GM21717 (cell line): Measurements from ENCODE around the gene JAZF1.

Experiments used
- ATAC-seq: cut with Tn5 transposase; IDR thresholded peaks from one replicate; pipeline ENCODE4 v1.9.1; 2021; ENCODE audit warnings: mild to moderate bottlenecking, moderate library complexity; ENCODE audit not compliant: unreplicated experiment

JAZF1 gene

GRCh38 chr7:28078036-28078901, 102.3 kb downstream of the JAZF1 start:
- no peak for ATAC-seq

DNA sequence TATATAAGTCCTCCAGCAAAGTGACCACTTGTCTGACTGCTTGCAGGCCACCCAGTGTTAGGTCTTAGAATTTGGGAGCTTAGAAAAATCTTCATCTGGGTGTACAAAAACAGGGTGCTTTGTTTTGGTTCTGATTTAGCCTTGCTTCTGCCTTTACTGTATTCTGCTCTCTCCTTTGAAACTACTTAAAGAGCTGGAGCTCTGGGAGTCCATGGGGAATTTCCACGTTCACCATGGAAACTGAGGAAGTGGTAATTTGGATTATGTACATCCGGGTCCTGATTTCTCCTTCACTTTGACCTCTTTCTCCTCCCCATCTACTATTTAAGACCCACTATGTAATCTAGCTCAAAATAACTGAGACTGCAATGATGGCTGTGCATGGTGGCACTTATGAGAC, 103.0 kb downstream of the JAZF1 start:
- ATAC-seq: no peak

GRCh38 chr7:28076423-28077200, 104.0 kb downstream of the JAZF1 start:
- no peak for ATAC-seq

DNA sequence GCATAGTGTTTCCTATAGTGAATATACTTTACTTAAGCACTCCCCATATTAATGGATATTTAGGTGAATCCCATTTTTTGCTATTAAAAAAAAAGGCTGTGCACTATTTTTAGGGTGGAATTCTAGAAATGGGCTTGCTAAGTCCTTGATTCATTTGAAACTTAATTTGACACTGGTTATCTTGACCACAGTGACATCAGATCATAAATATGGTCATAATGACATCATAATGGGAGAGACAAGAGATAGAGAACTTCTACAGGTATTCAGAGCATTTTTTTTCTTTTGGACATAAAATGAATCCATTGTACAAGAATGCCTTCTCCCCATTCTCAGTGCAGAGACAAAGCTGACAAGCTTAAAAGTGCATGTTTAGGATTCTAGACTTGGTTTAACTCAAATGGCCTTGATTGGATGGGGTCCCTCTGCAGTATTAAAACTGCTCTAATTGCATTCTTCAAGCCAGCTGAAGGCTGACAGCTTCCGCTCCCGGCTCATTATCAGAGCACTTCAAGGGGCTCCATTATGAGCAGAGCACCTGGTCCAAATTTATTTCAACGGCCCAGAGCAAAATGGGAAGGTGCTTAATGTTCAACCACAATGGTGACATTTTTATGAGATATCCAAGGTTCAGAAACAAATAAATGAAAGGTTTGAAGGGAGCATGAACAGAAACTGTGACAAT, 104.8 kb downstream of the JAZF1 start:
- no peak for ATAC-seq

GRCh38 chr7:28072876-28073514, 107.6 kb downstream of the JAZF1 start:
- ATAC-seq: no peak

DNA sequence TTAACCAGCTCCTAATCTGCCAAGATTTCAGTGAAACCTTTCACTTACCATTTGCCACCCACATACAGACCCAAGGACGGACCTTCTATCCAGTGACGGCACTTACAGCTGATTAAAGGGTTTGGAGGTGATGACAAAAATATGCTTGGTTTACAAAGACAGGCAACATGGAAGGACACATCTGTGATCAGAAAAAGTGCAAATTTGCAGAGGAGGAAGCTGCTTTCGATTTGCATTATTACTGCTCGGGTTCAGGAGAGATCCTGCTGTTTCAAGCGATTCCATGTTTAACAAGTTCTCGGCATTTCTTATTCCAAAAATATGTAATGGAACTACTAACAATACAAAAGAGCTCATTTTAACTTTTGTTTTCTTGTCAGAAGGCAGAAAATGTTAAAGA, 109.0 kb downstream of the JAZF1 start:
- ATAC-seq: no peak

DNA sequence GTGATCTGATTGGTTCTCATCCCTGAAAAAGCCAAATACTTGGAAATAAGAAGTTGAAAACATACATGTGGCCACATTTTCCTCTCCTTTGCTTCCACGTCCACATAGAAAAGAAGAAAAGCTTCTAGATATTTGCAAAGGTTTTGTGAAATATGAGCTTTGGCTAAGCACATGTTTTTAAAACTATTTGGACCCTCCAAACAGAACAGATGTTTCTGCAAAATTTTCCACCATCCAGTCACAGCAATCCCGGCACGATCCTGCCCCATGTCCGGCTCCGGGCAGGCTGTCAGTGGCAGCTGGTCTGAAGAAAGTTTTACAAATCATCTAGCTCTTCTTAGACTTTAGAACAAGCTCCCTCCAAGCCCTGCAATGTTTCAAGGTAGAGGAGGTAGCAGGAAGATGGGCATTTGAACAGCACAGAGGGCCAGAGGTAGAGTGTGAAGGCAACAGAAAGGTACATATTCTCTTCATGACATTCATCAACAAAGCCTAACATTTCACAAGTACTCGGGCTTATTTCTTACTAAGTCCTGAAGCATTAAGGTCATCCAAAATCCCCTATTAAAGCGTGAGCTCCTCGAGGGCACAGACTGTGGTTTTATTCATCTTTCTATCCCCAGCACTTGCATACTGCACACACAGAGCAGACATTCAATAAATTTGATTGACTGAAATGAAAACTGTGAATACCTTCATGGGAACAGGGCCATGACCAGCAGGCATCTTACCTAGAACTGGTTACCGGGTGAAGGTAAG, 110.1 kb downstream of the JAZF1 start:
- no peak for ATAC-seq

GRCh38 chr7:28069807-28070206, 110.8 kb downstream of the JAZF1 start:
- ATAC-seq: no peak

GRCh38 chr7:28069388-28069787, 111.2 kb downstream of the JAZF1 start:
- ATAC-seq: no peak

DNA sequence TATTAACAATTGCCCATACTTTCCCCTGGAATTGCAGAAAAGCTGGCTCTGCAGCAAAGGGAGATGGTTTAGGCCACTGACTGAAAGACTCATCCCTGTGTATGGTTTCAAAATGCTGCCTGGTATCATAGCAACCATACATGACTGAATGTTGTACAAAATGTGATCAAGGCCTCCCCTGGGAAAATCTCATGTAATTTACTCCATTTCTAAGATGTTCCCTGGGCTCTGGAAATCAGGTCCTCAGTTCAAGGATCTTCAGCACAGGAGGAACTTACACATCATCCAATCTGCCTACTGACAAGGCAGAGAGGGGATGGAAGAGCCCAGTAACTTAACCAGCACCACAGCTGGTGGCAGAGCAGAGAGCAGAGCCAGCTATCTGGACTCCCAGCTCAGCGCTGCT, 111.8 kb downstream of the JAZF1 start:
- ATAC-seq: no peak

DNA sequence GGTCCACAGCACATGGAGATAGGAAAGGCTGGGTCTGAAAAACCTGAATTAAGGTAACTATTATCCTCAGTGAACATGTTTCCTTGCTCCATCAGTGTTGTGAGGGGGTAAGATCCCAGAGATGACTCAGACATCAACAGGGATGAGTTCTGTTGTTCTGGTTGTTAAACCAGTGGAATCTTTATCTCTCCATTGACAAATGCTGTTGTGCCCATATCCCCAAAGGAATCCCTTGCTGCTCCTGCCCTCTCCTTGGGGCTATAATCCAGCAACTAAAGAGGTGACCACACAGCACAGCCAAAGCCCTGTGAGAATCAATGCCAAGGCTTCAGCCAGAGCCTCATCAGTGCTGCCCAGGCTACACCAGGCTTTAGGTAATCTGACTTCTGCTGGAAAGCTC, 113.4 kb downstream of the JAZF1 start:
- ATAC-seq: no peak

DNA sequence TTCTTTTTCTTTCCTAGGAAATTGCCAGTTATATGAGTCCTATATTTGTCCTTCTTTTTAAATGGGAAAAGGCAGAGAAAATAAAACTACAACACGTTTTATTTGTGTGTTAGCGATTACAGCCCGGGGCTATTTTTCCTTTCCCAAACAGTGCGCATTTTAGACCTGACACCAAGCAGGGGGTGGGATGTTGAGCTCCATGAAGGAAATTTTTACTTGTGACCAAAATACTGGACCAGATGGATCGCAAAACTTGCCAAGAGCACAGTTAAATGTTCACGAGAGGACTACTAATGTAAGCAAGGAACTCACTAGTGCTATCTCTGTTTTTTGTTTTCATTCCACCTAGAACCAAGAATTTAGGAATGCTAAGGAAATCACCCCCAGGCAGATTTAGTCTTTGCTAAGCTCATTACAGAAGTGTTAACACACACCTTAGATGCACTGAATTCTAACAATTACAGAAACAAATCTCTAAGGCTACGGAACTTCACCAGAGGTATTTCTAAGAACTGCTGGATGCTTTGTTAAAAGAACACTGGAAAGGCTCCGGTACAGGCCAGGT, 114.8 kb downstream of the JAZF1 start:
- no peak for ATAC-seq

DNA sequence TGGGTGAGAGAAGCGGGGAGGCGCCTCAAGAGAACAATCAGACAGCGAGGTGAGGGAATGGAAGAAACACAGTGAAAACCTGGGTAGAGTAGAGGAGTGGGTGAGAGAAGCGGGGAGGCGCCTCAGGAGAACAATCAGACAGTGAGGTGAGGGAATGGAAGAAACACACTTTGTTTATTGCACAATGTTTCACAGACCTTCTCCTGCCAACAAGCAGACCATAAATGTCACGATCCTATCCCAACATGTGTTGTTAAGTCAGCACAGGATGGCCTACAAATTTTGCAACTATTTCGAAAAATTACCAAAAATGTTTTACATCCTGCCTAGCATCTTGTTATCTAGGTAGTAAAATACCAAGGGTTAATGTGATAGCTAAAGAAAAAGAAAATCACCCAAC, 115.3 kb downstream of the JAZF1 start:
- ATAC-seq: no peak

- no peak for ATAC-seq
These were observed 116.2 kb downstream of the JAZF1 start for GRCh38 chr7:28064437-28064836.

GRCh38 chr7:28062197-28062991, 118.2 kb downstream of the JAZF1 start:
- ATAC-seq: no peak

GRCh38 chr7:28061824-28062196, 118.8 kb downstream of the JAZF1 start:
- ATAC-seq: no peak

- ATAC-seq: no peak
These were observed 120.1 kb downstream of the JAZF1 start for GRCh38 chr7:28060371-28060950.

DNA sequence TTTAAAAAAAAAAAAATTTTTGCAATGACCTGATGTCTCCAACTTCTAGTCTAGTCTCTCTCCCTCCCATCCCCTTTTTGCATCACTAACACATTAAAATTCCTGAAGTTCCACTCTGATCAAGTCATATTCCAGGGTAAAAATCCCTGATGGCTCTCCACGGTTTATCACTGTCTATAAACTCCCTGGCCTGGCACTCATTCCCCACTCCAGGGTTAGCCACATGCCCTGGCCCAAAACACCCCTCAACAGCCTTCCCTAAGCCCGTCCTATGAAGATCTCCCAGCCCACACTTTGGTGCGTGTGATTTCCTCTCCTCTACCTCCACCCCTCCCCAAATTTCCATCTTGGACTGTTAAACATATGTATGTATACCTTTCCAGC, 125.4 kb downstream of the JAZF1 start:
- no peak for ATAC-seq
